Calu3 (cell line): ENCODE data around the gene OSBP2. TPM values are rescaled to one million over a fixed set of nuclear protein-coding genes. Genes with fewer than 3 reads are reported as not detected.

Experiments used
- BruUV-seq: library from RNA; stranded (reverse); fragments of 400-500 nt; replicated peaks from 2 replicates; lab custom pipeline; 2021; lab: Mats Ljungman, UMichigan
- CTCF ChIA-PET: fragments of 300-600 bp; sonication (Branson Sonifier 250); formaldehyde crosslinking; loops from one replicate; lab custom pipeline; 2022; ENCODE audit warnings: antibody characterized with exemption; lab: Charles Lee
- DNase-seq: peaks from one replicate; pipeline ENCODE4 v3.0.0; 2022
- H3K27ac Mint-ChIP-seq: one replicate; pipeline ENCODE4 v1.8.0; 2022; ENCODE audit warnings: mixed read lengths; ENCODE audit not compliant: unreplicated experiment
- H3K27me3 Mint-ChIP-seq: one replicate; pipeline ENCODE4 v1.8.0; 2022; ENCODE audit warnings: mixed read lengths; ENCODE audit not compliant: unreplicated experiment
- H3K36me3 Mint-ChIP-seq: one replicate; pipeline ENCODE4 v1.8.0; 2022; ENCODE audit warnings: mild to moderate bottlenecking, moderate library complexity, mixed read lengths; ENCODE audit not compliant: insufficient read depth, unreplicated experiment
- H3K4me1 Mint-ChIP-seq: one replicate; pipeline ENCODE4 v1.8.0; 2022; ENCODE audit warnings: mild to moderate bottlenecking, low read depth, mixed read lengths; ENCODE audit not compliant: unreplicated experiment
- H3K4me3 Mint-ChIP-seq: one replicate; pipeline ENCODE4 v1.8.0; 2022; ENCODE audit warnings: mild to moderate bottlenecking, low read depth, moderate library complexity, mixed read lengths; ENCODE audit not compliant: unreplicated experiment
- H3K9me3 Mint-ChIP-seq: one replicate; pipeline ENCODE4 v1.8.0; 2022; ENCODE audit warnings: low read depth, mixed read lengths; ENCODE audit not compliant: unreplicated experiment
- intact Hi-C: fragments of 100-400 bp; cut with micrococcal nuclease; formaldehyde crosslinking; loops from one replicate; pipeline ENCODE4 v1.10.0; 2022; ENCODE audit not compliant: unreplicated experiment
- total RNA-seq: library from RNA; stranded (reverse); gene quantifications from 2 replicates; pipeline ENCODE4 v1.2.3, GENCODE V29; 2022
- TF ChIP-seq, protein P1 (sequence below): fragments of 200-600 bp; IDR thresholded peaks from one replicate; pipeline ENCODE4 v1.8.0; 2022; ENCODE audit warnings: antibody characterized with exemption; ENCODE audit not compliant: unreplicated experiment

Gene OSBP2
- total RNA-seq, 1 experiment from 2014 or later, result 5.2 TPM

DNA sequence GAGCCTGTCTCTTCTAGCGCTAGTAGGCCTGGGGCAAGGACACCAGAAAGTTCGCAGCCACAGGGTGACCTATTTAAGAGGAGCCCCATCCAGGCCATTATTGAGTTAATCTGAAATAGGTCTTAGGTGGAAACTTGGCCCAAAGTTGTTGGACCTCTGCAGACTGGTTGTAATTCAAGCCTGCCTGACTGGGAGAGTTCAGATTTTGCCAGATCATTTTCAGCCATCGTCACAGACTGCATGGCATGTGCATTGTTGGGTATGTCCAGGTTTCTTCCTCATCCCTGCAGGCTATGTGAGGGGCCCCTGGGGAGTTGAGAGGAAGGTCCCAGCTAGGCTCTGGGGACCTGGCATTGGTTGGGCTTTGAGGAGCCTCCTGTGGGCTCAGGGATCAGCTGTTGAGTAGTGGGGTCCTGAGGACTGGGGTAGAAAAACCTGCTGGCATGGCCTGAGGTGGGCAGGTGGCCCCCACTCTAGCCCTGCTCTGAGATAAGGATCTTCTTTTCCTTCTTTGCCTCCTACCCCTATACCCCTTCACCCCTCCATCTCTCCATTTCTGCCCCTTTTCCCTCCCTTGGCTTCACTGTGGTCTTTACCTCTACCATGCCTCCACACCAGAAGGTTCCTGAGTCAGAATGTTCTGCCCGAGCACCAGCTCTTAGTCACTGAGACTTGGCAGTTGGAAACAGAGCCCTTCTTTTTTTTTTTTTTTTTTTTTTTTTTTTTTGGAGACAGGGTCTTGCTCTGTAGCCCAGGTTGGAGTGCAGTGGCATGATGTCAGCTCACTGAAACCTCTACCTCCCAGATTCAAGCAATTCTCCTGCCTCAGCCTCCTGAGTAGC is 161.2 kb downstream of the OSBP2 start:
- CTCF ChIA-PET, result interaction anchor here (0.6 kb wide), 1 partner anchor 8 kb away, joined by 4 read pairs; no protein-coding TSS in a partner anchor
- no peak overlapping the region for H3K27ac Mint-ChIP-seq
- no peaks in the 10 kb centered on the region for H3K36me3 Mint-ChIP-seq
- TF ChIP-seq, protein P1, sequence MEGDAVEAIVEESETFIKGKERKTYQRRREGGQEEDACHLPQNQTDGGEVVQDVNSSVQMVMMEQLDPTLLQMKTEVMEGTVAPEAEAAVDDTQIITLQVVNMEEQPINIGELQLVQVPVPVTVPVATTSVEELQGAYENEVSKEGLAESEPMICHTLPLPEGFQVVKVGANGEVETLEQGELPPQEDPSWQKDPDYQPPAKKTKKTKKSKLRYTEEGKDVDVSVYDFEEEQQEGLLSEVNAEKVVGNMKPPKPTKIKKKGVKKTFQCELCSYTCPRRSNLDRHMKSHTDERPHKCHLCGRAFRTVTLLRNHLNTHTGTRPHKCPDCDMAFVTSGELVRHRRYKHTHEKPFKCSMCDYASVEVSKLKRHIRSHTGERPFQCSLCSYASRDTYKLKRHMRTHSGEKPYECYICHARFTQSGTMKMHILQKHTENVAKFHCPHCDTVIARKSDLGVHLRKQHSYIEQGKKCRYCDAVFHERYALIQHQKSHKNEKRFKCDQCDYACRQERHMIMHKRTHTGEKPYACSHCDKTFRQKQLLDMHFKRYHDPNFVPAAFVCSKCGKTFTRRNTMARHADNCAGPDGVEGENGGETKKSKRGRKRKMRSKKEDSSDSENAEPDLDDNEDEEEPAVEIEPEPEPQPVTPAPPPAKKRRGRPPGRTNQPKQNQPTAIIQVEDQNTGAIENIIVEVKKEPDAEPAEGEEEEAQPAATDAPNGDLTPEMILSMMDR, result no peak
- no peak for DNase-seq
- intact Hi-C loops, result no loop called here
- H3K4me3 Mint-ChIP-seq, result no peak overlapping the region
- no peaks in the 10 kb centered on the region for H3K4me1 Mint-ChIP-seq
- H3K9me3 Mint-ChIP-seq, result peaks cover 3% of the 10 kb centered on the region
- no peaks in the 10 kb centered on the region for H3K27me3 Mint-ChIP-seq
- BruUV-seq, result no TSS peak

DNA sequence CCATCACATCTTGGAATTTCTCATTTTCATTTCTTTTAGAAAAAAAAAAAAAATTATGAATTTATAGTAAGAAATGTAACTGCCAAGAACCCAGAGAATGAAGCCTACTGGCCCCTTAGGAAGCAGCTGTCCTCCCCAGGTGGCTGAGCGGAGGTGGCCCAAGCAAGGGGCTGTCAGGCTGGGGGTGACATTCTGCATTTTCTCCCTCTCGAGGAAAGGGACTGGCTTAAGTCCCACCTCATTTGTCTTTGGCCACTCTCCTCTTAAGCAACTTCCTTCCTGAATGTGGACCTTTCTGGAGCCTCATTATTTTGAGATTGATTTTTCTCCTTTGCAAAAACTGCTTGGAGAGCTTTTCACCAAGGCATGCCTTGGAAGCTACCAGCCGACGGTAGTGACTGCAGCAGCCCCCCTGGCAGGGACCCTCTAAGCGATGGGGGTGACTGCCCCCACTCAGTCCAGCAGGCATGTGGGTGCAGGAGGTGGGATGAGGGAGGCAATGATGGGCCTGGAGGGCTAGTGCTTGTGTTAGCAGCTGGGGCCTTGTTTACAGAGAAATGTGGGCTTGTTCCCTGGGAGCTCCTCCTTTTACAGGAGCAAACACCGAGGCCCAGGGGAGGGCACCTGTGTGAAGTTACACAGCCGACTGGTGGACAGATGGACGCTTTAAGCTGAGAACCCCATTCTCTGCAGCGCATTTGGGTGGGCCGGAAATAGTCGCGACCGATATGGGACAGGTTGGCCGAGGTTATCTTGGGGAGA is 162.2 kb downstream of the OSBP2 start:
- CTCF ChIA-PET, result interaction anchor here (0.6 kb wide), 1 partner anchor 1145 kb away, joined by 3 read pairs; no protein-coding TSS in a partner anchor
- H3K27ac Mint-ChIP-seq, result no peak overlapping the region
- no peaks in the 10 kb centered on the region for H3K36me3 Mint-ChIP-seq
- peaks cover 3% of the 10 kb centered on the region for H3K9me3 Mint-ChIP-seq
- intact Hi-C loops, result no loop called here
- TF ChIP-seq, protein P1, result no peak
- DNase-seq, result no peak
- BruUV-seq, result no TSS peak
- H3K4me1 Mint-ChIP-seq, result no peaks in the 10 kb centered on the region
- no peak overlapping the region for H3K4me3 Mint-ChIP-seq
- H3K27me3 Mint-ChIP-seq, result no peaks in the 10 kb centered on the region

DNA sequence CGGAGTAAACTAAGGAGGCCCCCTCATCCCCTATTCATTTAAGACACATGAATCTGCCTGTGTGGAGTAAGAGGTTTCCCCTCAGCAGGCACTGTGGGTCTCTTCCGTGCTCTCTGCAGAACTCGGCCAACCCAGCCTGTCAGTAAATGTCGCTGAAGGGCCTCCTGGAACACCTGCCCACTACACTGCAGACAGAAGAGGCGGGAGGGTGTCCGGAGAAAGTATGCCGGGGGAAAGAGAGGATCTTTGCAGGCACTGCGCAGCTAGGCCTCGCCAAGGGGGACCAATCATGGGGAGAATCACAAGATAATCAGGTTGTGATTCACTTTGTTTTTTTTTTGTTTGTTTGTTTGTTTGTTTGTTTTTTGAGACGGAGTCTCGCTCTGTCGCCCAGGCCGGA is 163.1 kb downstream of the OSBP2 start:
- intact Hi-C loops, result no loop called here
- TF ChIP-seq, protein P1, result no peak
- H3K4me1 Mint-ChIP-seq, result no peaks in the 10 kb centered on the region
- CTCF ChIA-PET, result interaction anchor here (0.6 kb wide), 1 partner anchor 84 kb away, joined by 3 read pairs; no protein-coding TSS in a partner anchor
- H3K4me3 Mint-ChIP-seq, result no peak overlapping the region
- no peaks in the 10 kb centered on the region for H3K36me3 Mint-ChIP-seq
- BruUV-seq, result no TSS peak
- H3K27ac Mint-ChIP-seq, result no peak overlapping the region
- H3K27me3 Mint-ChIP-seq, result no peaks in the 10 kb centered on the region
- H3K9me3 Mint-ChIP-seq, result peaks cover 3% of the 10 kb centered on the region
- DNase-seq, result no peak

DNA sequence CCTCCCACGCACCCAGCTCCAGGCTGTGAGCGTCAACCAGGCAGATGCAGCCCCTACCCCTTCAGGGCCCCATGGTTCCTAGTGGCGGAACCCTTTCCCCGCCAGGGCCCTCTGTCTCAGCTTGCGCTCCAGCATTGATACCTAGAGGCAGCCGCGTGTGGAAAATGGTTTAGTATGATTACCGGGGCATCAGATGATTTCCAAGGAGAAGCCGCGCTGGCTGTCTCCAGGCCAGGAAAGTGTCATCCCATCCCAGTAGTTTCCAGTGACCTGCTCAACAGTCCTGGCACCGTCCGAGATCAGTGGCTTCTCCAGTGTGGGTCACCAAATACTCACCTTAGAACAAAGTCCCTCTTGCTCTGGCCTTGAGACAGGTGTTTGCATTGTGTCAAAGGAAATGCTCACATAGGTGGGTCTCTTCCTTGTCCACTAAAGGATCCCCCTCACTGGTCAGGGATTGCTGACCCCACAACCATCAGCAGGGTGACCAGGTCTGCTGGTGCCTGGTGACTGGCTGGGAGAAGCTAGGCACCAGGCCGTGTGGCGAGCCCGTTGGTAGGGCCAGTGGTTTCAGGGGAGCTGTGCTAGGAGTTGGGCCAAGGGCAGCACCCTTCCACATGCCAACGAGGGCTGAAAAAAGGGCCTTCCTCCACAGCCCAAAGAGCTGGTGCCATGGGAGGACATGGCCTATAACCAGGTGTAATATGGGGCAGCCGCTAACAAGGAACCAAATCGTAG is 164.5 kb downstream of the OSBP2 start:
- H3K27ac Mint-ChIP-seq, result no peak overlapping the region
- H3K4me3 Mint-ChIP-seq, result no peak overlapping the region
- DNase-seq, result no peak
- no TSS peak for BruUV-seq
- H3K27me3 Mint-ChIP-seq, result no peaks in the 10 kb centered on the region
- CTCF ChIA-PET, result no interaction called here
- H3K4me1 Mint-ChIP-seq, result no peaks in the 10 kb centered on the region
- no peaks in the 10 kb centered on the region for H3K36me3 Mint-ChIP-seq
- TF ChIP-seq, protein P1, result no peak
- H3K9me3 Mint-ChIP-seq, result peaks cover 3% of the 10 kb centered on the region
- intact Hi-C loops, result no loop called here
